H9 (cell line): ENCODE data around the gene MMP26. TPM values are rescaled to one million over a fixed set of nuclear protein-coding genes. Genes with fewer than 3 reads are reported as not detected.

Source experiments
- DNase-seq: peaks from one replicate; pipeline ENCODE4 v3.0.0-alpha.2; 2017
- H2AFZ ChIP-seq: one replicate; pipeline ENCODE4 v1.6.1; 2013; ENCODE audit warnings: mild to moderate bottlenecking, low read length, control low read depth, moderate library complexity
- H2AK5ac ChIP-seq: 2 replicates; pipeline ENCODE4 v1.6.1; 2013; ENCODE audit warnings: low read length, control low read depth, mixed read lengths; ENCODE audit not compliant: insufficient read length
- H2BK120ac ChIP-seq: one replicate; pipeline ENCODE4 v1.6.1; 2013; ENCODE audit warnings: low read depth, mild to moderate bottlenecking, low read length, control low read depth, inconsistent platforms; ENCODE audit not compliant: poor library complexity, severe bottlenecking
- H2BK12ac ChIP-seq: 2 replicates; pipeline ENCODE4 v1.6.1; 2013; ENCODE audit warnings: low read length, control low read depth, mixed read lengths, low read depth; ENCODE audit not compliant: insufficient read length
- H2BK15ac ChIP-seq: 2 replicates; pipeline ENCODE4 v1.6.1; 2013; ENCODE audit warnings: low read depth, low read length, control low read depth
- H2BK20ac ChIP-seq: one replicate; pipeline ENCODE4 v1.6.1; 2013; ENCODE audit warnings: low read depth, mild to moderate bottlenecking, low read length, control low read depth, inconsistent platforms; ENCODE audit not compliant: poor library complexity, severe bottlenecking
- H2BK5ac ChIP-seq: 2 replicates; pipeline ENCODE4 v1.6.1; 2013; ENCODE audit warnings: low read length, control low read depth, mixed read lengths; ENCODE audit not compliant: insufficient read length
- H3K14ac ChIP-seq: 2 replicates; pipeline ENCODE4 v1.6.1; 2013; ENCODE audit warnings: low read length, control low read depth; ENCODE audit not compliant: insufficient read depth
- H3K18ac ChIP-seq: 2 replicates; pipeline ENCODE4 v1.6.1; 2013; ENCODE audit warnings: low read depth, mild to moderate bottlenecking, mixed read lengths, low read length, control low read depth; ENCODE audit not compliant: insufficient read length
- H3K23ac ChIP-seq: 2 replicates; pipeline ENCODE4 v1.6.1; 2013; ENCODE audit warnings: low read length, control low read depth, mixed read lengths, low read depth; ENCODE audit not compliant: insufficient read length
- H3K23me2 ChIP-seq: 2 replicates; pipeline ENCODE4 v1.6.1; 2013; ENCODE audit warnings: low read depth, mild to moderate bottlenecking, mixed read lengths, low read length, control low read depth; ENCODE audit not compliant: insufficient read length, poor library complexity, severe bottlenecking
- H3K27ac ChIP-seq: 2 replicates; pipeline ENCODE4 v1.5.1; 2013; ENCODE audit warnings: low read length, control low read depth, mixed read lengths, low read depth; ENCODE audit not compliant: insufficient read length
- H3K27me3 ChIP-seq: 2 replicates; pipeline ENCODE4 v1.6.1; 2013; ENCODE audit warnings: low read length, control low read depth, inconsistent platforms; ENCODE audit not compliant: insufficient read depth
- H3K4ac ChIP-seq: 2 replicates; pipeline ENCODE4 v1.6.1; 2013; ENCODE audit warnings: low read depth, mild to moderate bottlenecking, control low read depth, inconsistent platforms, low read length, moderate library complexity
- H3K4me1 ChIP-seq: 2 replicates; pipeline ENCODE4 v1.6.1; 2013; ENCODE audit warnings: low read length, control low read depth, inconsistent platforms; ENCODE audit not compliant: insufficient read depth
- H3K4me2 ChIP-seq: 2 replicates; pipeline ENCODE4 v1.6.1; 2013; ENCODE audit warnings: low read length, control low read depth, mixed read lengths; ENCODE audit not compliant: insufficient read length, insufficient read depth
- H3K56ac ChIP-seq: 2 replicates; pipeline ENCODE4 v1.6.1; 2013; ENCODE audit warnings: low read depth, mild to moderate bottlenecking, mixed read lengths, low read length, control low read depth; ENCODE audit not compliant: insufficient read length
- H3K79me1 ChIP-seq: 2 replicates; pipeline ENCODE4 v1.6.1; 2013; ENCODE audit warnings: low read depth, mild to moderate bottlenecking, moderate library complexity, low read length, control low read depth, inconsistent platforms; ENCODE audit not compliant: insufficient read depth, poor library complexity, severe bottlenecking
- H3K79me2 ChIP-seq: 2 replicates; pipeline ENCODE4 v1.6.1; 2013; ENCODE audit warnings: low read length, control low read depth, inconsistent platforms; ENCODE audit not compliant: insufficient read depth
- H3K9ac ChIP-seq: 2 replicates; pipeline ENCODE4 v1.6.1; 2013; ENCODE audit warnings: low read length, control low read depth, mixed read lengths; ENCODE audit not compliant: insufficient read length; ENCODE audit errors: extremely low read depth
- H3K9me3 ChIP-seq: one replicate; pipeline ENCODE4 v1.6.1; 2013; ENCODE audit warnings: low read depth, low read length, inconsistent platforms; ENCODE audit not compliant: control insufficient read depth
- H3T11ph ChIP-seq: one replicate; pipeline ENCODE4 v1.6.1; 2013; ENCODE audit warnings: mild to moderate bottlenecking, low read length, control low read depth, inconsistent platforms
- H4K20me1 ChIP-seq: one replicate; pipeline ENCODE4 v1.6.1; 2013; ENCODE audit not compliant: control insufficient read depth, insufficient read length, insufficient read depth
- H4K5ac ChIP-seq: 2 replicates; pipeline ENCODE4 v1.6.1; 2013; ENCODE audit warnings: low read depth, mild to moderate bottlenecking, mixed read lengths, low read length, control low read depth; ENCODE audit not compliant: insufficient read length
- H4K8ac ChIP-seq: replicated peaks from 2 replicates; pipeline ENCODE4 v1.6.1; 2013; ENCODE audit warnings: low read length, control low read depth, mixed read lengths, low read depth; ENCODE audit not compliant: insufficient read length
- H4K91ac ChIP-seq: 2 replicates; pipeline ENCODE4 v1.6.1; 2013; ENCODE audit warnings: low read depth, mild to moderate bottlenecking, moderate library complexity, mixed read lengths, low read length, control low read depth; ENCODE audit not compliant: insufficient read length
- H3K27ac Mint-ChIP-seq, 3 experiments: 2 replicates in 2 of 3; 3 replicates in 1 of 3; pipeline ENCODE4 v1.8.0; 2020 to 2021; ENCODE audit warnings: mixed read lengths in 3 of 3, mild to moderate bottlenecking in 1 of 3, moderate library complexity in 1 of 3
- H3K27me3 Mint-ChIP-seq: 2 replicates; pipeline ENCODE4 v1.8.0; 2021; ENCODE audit warnings: low read depth, mild to moderate bottlenecking, moderate library complexity, mixed read lengths
- H3K36me3 Mint-ChIP-seq, 3 experiments: 2 replicates in 2 of 3; 3 replicates in 1 of 3; pipeline ENCODE4 v1.8.0; 2020 to 2021; ENCODE audit warnings: low read depth in 3 of 3, mixed read lengths in 3 of 3; ENCODE audit not compliant: insufficient read depth in 1 of 3
- H3K4me1 Mint-ChIP-seq, 2 experiments: 2 replicates each; pipeline ENCODE4 v1.8.0; 2020; ENCODE audit warnings: mixed read lengths in 2 of 2
- H3K4me3 Mint-ChIP-seq, 2 experiments: 2 replicates in 1 of 2; 3 replicates in 1 of 2; pipeline ENCODE4 v1.8.0; 2020 to 2021; ENCODE audit warnings: mild to moderate bottlenecking in 2 of 2, mixed read lengths in 2 of 2, moderate library complexity in 1 of 2
- H3K9me3 Mint-ChIP-seq, 2 experiments: 2 replicates in 1 of 2; 3 replicates in 1 of 2; pipeline ENCODE4 v1.8.0; 2020; ENCODE audit warnings: mild to moderate bottlenecking in 2 of 2, mixed read lengths in 2 of 2, moderate library complexity in 1 of 2
- WGBS: extraction: QIAGEN DNeasy Blood & Tissue Kit; methylation state at CpG from one replicate; pipeline ENCODE4 v1.1.7; 2013; ENCODE audit warnings: missing lambda C conversion rate, low lambda C conversion rate, mixed read lengths; ENCODE audit not compliant: insufficient read length; ENCODE audit errors: extremely low coverage; 5-methylcytosine and 5-hydroxymethylcytosine counted together
- total RNA-seq: library from RNA; stranded (reverse); gene quantifications from 2 replicates; pipeline ENCODE4 v1.2.1, GENCODE V29; 2021
- TF ChIP-seq, protein P1 (sequence below): fragments of 200-600 bp; sonication (generic); conservative IDR thresholded peaks from 3 replicates; pipeline ENCODE4 v1.8.0; 2021; ENCODE audit warnings: antibody characterized with exemption, mild to moderate bottlenecking

MMP26 gene
- total RNA-seq, 1 experiment from 2014 or later: not detected

DNA sequence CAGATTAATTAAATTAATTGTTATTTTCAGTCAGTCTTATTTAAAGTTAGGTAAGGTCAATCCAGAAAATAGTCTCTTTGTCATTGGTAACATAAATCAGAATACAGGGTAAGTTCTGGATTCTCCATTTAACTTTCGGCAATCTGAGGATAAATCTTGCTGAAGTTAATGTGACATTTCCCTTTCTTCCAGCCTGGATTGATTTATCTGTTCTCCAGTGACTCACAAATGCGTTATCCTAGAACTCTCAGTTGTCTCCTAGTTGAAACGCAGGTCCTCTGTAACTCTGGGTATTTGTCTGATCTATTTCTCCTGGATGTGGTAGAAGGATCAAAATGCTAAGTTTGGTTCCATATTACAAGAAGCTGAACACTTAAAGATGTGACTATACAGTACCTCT lies 39.8 kb upstream of the MMP26 start:
- H3K36me3 Mint-ChIP-seq: no peaks in the 10 kb centered on the region
- H4K20me1 ChIP-seq: no peaks in the 10 kb centered on the region
- no peak overlapping the region for H2BK120ac ChIP-seq
- no peaks in the 10 kb centered on the region; the same call in 1 of the 2 replicates for H3K27me3 Mint-ChIP-seq
- H4K8ac ChIP-seq: no peak overlapping the region
- no peaks in the 10 kb centered on the region for H3K27me3 ChIP-seq
- no peak overlapping the region for H3K27ac Mint-ChIP-seq
- H3K79me1 ChIP-seq: no peaks in the 10 kb centered on the region
- no peaks in the 10 kb centered on the region for H3K9me3 ChIP-seq
- H3K9ac ChIP-seq: no peak overlapping the region
- WGBS: no CpG with 5 or more reads among the region's 3 CpGs
- H3T11ph ChIP-seq: no peak overlapping the region
- no peak overlapping the region for H2BK5ac ChIP-seq
- H3K79me2 ChIP-seq: no peaks in the 10 kb centered on the region
- H3K4me2 ChIP-seq: no peak overlapping the region
- no peak overlapping the region for H3K56ac ChIP-seq
- H2BK20ac ChIP-seq: no peak overlapping the region
- H3K4me1 Mint-ChIP-seq: no peaks in the 10 kb centered on the region
- no peak overlapping the region for H3K4ac ChIP-seq
- H3K27ac ChIP-seq: no peak overlapping the region
- H4K91ac ChIP-seq: no peak overlapping the region
- H2AFZ ChIP-seq: no peak overlapping the region
- H2BK15ac ChIP-seq: no peak overlapping the region
- no peak overlapping the region for H3K18ac ChIP-seq
- no peak overlapping the region for H3K23ac ChIP-seq
- H4K5ac ChIP-seq: no peak overlapping the region
- no peaks in the 10 kb centered on the region for H3K23me2 ChIP-seq
- no peaks in the 10 kb centered on the region for H3K4me1 ChIP-seq
- TF ChIP-seq, protein P1, sequence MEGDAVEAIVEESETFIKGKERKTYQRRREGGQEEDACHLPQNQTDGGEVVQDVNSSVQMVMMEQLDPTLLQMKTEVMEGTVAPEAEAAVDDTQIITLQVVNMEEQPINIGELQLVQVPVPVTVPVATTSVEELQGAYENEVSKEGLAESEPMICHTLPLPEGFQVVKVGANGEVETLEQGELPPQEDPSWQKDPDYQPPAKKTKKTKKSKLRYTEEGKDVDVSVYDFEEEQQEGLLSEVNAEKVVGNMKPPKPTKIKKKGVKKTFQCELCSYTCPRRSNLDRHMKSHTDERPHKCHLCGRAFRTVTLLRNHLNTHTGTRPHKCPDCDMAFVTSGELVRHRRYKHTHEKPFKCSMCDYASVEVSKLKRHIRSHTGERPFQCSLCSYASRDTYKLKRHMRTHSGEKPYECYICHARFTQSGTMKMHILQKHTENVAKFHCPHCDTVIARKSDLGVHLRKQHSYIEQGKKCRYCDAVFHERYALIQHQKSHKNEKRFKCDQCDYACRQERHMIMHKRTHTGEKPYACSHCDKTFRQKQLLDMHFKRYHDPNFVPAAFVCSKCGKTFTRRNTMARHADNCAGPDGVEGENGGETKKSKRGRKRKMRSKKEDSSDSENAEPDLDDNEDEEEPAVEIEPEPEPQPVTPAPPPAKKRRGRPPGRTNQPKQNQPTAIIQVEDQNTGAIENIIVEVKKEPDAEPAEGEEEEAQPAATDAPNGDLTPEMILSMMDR: no peak
- H2BK12ac ChIP-seq: no peak overlapping the region
- DNase-seq: no peak
- no peaks in the 10 kb centered on the region for H3K9me3 Mint-ChIP-seq
- no peak overlapping the region for H3K4me3 Mint-ChIP-seq
- H3K14ac ChIP-seq: no peak overlapping the region
- no peak overlapping the region for H2AK5ac ChIP-seq
